Ramos (cell line): ENCODE results near the gene MRPL24.

Experiments used
- in situ Hi-C: fragments of 300-500 bp; cut with MboI; formaldehyde crosslinking; loops from one replicate; pipeline ENCODE4 v1.14.3; 2022; ENCODE audit warnings: low sequenced_read_pairs; ENCODE audit not compliant: unreplicated experiment

Gene MRPL24

DNA sequence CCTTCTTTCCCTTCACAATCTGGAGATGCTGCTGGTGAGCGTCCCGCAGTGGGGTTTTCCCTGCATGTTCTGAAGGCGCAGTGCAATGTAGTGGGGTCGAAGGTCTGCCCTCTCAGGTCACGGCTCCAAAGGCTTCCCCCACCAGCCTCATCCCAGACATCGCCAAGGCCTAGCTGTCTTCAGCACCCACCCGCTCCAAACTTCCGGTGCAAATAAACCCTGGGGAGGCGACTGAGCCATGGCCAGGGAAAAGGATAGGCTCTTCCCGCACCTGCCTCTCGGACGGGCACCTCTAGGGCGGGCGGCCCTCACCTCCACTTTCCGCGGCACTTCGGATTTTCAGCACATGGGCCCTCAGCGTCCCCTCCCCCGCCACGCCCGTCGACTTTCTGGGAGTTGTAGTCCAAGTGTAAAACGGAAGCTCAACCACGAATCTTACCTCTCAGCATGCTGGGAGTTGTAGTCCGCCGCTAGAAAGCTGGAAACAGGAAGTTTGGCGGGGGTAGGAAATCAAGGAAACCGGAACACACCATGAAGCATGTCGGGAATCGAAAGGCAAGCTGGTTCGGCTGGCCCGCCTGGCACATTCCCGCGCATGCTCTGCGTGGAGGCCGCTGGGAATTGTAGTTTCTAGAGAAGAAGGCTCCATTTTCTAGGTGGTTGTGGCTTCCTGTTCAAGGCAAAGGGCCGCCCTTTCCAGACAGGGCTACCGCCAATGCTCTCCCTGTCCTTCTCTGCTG is at the start of gene MRPL24:
MRPL24 (minus strand) TSS at position 348 of the 740 bp plus-strand sequence. CDS start 2,384 bp downstream, outside the sequence.
- in situ Hi-C loops: no loop called here

DNA sequence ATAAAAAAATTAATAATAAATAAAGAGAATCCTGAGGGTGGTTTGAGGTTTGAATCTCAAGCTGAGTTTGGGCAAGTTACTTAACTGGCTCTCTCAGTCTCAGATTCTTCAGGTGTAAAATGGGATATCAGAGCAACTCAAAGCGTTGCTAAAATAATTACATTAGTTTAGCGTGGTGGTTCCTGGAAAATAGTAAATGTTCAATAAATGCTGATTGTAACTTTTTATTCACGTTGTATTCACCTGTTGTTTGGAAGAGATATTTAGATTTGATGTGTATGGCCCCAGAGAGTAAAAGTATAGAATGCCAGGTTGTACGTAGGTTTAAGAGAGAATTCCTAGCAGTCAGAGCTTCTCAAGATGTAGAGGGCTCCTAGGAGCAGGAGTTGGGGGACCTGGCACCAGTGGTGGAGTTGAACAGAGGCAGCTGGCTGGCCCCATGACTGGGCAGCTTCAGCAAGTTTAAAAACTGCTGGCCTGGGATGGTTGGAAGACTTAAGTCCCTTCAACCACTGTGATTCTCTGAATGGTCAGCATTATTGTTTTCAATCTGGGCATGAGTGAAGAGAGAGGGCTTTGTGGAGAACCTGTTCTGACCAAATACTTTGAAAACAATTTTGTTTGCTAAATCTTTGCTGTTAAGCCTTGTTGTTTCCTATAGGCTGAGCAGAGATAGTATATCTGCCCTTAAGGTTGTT is 48.9 kb upstream of the MRPL24 start:
- in situ Hi-C loops: no loop called here

DNA sequence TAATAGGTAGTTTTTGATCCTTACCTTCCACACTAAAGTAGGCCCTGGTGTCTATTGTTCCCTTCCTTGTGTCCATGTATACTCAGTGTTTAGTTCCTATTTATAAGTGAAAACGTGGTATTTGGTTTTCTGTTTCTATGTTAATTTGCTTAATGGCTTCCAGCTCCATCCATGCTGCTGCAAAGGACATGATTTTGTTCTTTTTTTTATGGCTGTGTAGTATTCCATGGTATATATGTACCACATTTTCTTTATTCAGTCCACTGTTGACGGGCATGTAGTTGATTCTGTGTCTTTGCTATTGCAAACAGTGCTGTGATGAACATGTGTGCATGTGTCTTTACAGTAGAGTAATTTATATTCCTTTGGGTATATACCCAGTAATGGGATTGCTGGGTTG is 47.2 kb upstream of the MRPL24 start:
- in situ Hi-C loops: no loop called here

DNA sequence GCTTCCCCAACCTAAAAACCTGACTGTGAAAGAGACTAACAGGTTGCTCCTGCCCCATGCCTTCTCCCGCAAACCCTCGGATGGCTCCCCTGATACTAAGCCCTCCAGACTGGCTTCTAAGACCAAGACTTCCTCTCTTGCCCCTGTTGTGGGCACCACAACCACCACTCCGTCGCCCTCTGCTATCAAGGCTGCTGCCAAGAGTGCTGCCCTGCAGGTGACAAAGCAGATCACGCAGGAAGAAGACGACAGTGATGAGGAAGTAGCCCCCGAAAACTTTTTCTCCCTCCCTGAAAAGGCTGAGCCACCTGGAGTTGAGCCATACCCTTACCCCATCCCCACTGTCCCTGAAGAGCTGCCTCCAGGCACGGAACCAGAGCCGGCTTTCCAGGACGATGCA is 45.8 kb upstream of the MRPL24 start:
- in situ Hi-C loops: no loop called here

DNA sequence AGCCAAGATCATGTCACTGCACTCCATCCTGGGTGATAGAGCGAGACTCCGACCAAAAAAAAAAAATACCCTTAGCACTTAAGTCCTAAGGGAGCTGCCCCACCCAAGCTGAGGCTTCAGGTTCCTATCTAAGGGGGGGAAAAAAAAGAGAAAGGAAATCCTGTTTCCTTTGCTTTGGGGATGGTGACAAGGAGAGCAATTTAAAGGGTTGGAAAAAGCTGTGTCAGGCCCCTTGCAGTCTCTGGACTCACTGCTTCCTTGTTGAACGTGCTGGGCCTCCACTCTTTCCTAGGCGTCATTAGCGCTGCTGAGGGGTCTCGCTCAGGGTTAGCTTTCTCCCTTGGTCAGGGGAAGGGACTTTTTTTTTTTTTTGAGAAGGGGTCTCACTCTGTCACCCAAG is 44.6 kb upstream of the MRPL24 start:
- in situ Hi-C loops: no loop called here

DNA sequence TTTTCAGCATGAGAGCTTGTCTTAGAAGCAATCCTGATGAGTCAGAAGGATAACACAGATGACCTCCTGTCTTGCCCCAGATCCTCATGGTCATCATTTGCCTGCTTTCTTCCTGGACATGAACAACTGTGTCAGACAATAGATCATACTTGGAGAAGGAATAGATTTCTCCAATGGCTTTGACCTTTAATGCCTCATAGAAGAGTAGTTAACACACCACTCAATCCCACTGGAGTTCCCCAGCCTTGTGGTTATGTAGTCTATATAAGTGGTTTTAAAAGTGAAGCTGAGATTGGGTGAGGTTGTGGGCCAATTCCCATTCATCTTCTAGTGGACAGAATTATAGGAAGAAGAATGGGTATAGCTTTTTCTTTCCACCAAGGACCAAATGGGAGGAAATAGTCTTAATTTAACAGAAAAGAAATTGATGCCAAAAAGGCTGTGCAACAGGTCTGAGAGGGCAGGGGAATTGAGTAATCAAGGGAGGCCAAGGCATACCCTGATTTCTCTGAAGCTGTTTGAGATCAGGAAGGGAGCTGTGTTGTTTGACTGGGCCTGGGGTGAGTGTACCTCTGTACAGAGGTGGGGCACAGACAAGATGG is 40.8 kb upstream of the MRPL24 start:
- in situ Hi-C loops: no loop called here

DNA sequence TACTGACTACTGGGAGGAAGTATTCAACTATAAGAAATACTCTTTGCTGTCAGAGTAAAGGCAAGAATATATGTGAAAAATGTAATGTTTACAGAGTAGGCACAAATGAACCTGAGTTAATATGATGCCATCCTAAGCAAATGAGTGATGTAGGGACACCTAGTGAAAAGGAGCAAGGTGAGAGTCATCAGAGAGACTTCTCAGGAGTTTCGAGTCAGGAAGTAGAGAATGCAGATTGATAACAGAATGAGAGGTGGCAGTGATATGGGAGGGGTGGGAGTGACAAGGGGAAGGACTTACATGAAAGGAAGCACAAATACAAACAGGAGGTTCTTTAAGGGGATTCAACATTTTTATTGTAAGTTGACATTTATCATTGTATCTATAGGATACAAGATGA is 36.7 kb upstream of the MRPL24 start:
- in situ Hi-C loops: no loop called here

DNA sequence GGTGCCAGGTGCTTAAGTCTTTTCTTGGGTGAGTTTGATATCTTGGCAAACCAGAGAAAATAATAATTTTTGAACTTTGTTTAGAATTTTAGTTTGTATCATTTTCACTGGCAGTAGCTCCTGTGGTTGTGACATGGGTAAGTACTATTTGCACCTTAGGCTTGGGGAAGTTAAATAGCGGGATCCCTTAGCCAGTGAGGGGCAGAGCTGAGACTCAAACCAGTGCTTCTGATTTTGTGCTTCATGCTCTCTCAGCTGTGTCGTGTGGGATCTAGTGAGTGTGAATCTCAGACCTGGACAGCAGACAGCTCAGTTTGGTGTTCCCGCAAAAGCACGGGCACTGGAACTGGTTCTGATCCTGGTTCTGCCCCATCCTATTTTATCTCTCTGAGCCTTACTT is 36.1 kb upstream of the MRPL24 start:
- in situ Hi-C loops: no loop called here

DNA sequence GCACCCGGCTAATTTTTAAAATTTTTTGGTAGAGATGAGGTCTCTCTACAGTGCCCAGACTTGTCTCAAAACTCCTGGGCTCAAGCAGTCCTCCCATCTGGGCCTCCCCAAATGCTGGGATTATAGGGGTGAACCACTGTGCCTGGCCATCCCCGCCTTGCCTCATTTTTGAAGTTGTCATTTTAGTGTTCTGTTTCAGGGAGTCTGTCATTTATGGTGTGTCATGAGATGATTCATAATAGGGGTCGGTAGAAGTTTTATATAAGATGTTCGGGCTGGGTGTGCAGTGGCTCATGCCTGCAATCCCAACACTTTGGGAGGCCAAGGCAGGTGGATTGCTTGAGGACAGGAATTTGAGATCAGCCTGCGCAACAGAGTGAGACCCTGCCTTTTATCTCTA is 34.9 kb upstream of the MRPL24 start:
- in situ Hi-C loops: no loop called here

DNA sequence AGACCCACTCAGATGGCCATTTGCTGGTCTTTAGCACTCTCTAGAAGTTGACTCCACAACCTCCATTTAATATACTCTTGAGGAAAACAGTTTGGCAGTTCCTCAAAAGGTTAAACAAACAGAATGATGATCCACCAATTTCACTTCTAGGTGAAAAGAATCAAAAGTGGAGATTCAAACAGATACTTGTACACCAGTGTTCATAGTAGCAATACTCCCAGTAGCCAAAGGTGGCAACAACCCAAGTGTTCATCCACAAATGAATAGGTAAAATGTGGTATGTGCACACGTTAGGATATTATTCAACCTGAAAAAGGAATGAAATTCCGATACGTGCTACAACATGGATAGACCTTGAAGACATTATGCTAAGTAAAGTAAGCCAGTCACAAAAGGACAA is 32.7 kb upstream of the MRPL24 start:
- in situ Hi-C loops: loop anchor here (25.0 kb wide), 1 partner anchor 1064 kb away; the partner anchor contains the start of gene CD5L

DNA sequence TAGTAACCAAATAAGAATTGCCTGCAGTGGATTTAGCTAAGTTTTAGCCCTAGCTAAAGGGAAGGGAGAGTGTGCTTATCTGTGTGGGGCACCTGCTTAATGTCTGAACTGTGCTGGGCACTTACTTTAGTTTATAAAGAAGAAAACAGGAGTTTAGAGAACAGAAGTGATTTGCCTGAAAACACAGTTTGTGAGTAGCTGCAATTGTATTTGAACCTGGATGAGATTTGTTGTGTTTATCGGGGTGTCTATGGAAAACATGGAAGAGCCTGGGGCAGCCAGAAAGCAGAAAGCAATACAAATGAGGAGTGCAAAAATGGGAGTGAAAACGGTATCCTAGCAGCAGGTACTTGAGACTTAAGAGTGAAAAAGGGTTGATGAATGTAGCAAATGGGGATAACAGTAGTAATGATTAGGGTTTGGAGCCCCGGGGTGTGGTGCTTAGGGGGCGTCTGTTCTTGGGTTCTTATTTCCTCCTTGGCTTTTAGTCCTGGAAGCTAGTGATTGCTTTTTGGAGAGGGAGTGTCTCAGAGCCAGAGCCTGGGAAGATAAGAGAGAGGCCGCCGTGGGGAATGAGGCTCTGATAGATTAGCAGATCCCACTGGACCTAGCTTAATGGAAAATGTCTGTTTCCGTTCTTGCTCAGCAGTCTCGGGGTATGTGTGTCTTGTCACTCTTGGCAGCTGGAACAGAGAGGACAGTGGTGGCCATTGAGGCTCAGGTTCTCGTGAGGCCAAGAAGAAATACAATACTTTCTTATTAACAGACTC is 32.0 kb upstream of the MRPL24 start:
- in situ Hi-C loops: loop anchor here (25.0 kb wide), 1 partner anchor 1064 kb away; the partner anchor contains the start of gene CD5L

DNA sequence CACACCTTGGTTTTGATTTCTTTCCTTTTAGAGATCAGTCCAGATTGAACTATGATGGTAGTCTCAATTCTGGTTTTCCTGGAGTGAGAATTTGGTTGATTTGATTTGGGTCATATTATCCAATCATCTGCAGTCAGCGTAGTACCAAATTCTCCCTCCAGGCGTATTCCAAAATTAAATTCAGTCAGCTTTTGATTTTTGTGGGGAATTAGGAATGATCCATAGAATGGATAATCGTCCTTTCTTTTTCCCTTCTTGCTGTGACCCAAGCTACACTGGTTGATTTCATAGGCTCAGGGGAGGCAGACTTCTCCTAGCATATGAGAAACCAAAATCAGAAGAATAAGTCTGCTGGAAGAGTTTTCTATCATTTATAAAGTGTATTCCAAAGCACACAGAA is 31.3 kb upstream of the MRPL24 start:
- in situ Hi-C loops: loop anchor here (25.0 kb wide), 1 partner anchor 1065 kb away; the partner anchor contains the start of gene CD5L

DNA sequence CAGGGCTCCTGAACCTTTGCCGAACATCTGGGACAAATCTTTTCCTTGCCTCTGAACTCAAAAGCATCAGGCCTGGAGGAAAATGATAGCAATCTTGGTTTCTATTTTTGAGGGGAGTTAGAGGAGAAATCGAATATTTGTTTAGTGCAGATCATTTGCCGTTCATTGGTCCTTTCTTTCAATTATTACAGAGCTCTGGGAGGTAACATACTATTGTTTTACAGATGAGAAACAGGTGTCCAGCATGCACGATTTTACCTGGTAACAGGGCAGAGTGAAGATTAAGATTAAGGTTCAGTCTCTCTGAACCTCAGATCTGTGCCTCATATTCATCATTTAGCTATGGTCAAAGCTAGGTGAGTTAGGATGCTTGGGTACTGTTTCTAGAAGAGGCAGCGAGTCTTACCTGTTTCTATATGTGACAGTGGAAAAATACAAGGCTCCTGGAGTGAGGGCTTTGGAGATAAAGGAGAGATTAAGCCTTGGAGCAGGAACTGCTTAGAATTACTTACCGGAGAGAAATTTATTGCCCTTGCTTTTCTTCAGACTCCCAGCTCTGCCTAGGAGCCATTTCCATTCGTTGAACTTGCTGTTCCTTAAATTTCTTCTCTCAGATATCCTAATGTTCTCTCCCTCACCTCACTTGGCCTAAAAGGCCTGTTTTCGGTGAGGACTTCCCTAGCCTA is 27.9 kb upstream of the MRPL24 start:
- in situ Hi-C loops: loop anchor here (25.0 kb wide), 1 partner anchor 1069 kb away; the partner anchor contains the start of gene CD5L

DNA sequence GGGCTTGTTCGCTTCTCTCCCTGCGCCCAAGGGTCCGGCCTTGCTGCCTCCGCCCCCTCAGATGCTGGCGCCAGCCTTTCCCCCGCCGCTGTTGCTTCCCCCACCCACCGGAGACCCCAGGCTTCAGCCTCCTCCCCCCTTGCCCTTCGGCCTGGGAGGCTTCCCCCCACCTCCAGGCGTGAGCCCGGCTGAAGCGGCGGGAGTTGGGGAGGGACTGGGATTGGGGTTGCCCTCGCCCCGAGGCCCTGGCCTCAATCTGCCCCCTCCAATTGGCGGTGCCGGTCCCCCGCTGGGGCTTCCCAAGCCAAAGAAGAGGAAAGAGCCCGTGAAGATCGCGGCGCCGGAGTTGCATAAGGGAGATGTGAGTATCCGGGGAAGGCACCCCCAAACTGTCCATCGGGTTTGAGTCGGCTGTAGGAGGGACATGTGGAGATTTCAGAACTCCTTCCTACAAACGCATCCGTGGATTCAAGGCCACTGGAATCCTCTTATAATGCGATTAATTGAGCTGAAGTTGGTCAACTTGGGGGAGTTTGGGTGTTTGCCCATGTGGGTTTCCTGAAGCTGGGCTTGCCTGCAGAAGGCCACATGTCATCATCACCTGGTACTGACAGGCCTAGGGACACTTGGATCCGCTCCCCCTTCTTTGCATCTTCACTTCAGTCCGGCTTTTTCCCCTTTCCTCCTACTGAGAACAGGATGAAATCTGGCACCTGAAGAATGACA is 27.2 kb upstream of the MRPL24 start:
- in situ Hi-C loops: loop anchor here (25.0 kb wide), 1 partner anchor 1069 kb away; the partner anchor contains the start of gene CD5L

DNA sequence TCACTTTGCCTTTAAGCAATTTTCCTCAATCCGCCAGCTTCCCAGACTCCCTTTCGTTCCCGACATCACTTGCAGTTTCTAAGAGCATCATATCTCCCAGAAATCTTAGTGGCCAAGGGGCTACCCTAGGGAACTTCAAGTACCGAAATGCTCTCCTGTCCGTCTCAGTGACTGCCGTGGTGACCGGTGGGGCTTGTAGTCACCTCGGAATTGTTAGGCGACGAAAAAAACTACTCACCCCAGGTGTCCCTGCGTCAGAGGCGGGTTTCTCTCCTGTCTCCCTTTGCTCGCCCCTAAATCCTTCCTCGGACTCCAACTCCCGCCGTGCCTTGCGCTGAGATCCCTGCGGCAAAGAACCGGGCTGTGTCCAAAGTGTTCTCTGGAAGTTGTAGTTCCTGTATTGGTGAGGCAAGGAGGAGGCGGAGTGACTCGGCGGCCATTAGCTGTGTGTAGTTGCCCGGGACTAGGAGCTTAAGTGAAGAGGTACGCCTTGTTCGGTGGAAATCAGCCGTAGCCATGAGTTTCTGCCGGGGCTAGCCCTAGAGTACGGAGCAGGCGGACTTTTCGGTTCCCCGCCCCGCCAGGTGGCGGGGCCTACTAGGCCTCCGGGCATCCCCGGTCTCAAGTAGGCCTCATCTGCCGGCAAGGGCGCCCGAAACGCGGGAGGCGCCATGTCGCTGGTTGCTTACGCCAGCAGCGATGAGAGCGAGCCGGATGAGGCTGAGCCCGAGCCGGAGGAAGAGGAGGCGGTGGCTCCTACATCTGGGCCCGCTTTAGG is 26.4 kb upstream of the MRPL24 start, which contains the start of gene PRCC:
PRCC (plus strand) TSS at position 435 of the 778 bp plus-strand sequence; CDS start at position 672, 237 bp downstream.
- in situ Hi-C loops: loop anchor here (25.0 kb wide), 1 partner anchor 1070 kb away; the partner anchor contains the start of gene CD5L

DNA sequence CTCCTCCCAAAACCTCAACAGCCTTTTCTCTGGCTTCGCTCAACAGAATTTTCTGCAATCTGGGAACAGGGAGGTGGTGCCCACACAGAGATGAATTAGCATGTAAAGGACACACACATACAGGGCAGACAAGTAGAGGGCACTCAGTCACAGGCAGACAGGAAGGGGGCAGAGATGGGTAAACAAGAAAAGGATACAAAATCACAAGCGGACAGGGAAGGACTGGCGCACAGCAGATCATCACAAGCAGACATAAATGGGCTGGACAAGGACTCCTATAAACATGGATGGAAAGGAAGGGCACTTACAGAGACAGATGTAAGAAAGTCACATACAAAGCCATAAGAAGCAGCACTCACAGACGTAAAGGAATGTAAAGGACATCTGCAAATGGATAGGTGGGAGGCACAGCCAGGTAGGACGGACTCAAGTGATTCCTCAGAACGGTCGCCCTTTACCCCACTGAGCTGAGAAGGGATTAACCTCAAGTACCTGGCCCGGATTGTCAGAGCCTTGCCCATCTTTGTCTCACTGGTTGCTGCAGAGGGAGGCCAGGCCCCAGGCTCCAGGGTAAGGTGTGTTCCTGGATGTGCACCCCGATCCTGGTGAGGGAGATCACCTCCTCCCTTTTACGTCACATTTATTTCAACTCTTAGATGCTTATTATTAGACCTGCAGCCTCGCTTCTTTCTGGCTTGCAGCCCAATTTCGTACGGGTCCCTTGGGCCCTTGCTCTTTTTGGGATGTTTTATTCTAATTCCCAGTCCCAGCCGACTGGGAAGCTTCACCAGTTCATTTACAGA is 25.6 kb upstream of the MRPL24 start:
- in situ Hi-C loops: loop anchor here (25.0 kb wide), 1 partner anchor 1071 kb away; the partner anchor contains the start of gene CD5L

DNA sequence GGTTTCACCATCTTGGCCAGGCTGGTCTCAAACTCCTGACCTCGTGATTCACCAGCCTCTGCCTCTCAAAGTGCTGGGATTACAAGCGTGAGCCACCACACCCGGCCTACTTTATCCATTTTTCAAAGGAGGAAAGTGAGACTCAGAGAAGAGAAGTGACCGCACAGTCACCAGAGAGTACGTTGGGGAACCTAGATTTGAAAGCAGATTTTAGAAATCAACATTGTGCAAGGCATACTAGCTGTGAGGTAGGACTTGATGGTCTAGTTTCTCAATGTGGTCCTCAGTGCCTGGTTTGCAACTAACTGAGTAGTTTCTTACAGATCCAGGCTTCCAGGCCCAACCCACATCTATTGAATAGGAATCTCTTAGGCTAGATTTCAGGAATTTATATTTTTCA is 24.8 kb upstream of the MRPL24 start:
- in situ Hi-C loops: loop anchor here (25.0 kb wide), 1 partner anchor 1072 kb away; the partner anchor contains the start of gene CD5L
